22Rv1 (cell line): ENCODE data around the gene SMARCA1.

Source experiments
- ZFX ChIP-seq: fragments of 450-650 bp; IDR thresholded peaks from 2 replicates; pipeline ENCODE4 v1.6.1; 2017; ENCODE audit warnings: antibody characterized with exemption, borderline replicate concordance
- TF ChIP-seq, protein P1 (sequence below): fragments of 450-650 bp; IDR thresholded peaks from 2 replicates; pipeline ENCODE4 v1.5.1; 2017; ENCODE audit warnings: mild to moderate bottlenecking

DNA sequence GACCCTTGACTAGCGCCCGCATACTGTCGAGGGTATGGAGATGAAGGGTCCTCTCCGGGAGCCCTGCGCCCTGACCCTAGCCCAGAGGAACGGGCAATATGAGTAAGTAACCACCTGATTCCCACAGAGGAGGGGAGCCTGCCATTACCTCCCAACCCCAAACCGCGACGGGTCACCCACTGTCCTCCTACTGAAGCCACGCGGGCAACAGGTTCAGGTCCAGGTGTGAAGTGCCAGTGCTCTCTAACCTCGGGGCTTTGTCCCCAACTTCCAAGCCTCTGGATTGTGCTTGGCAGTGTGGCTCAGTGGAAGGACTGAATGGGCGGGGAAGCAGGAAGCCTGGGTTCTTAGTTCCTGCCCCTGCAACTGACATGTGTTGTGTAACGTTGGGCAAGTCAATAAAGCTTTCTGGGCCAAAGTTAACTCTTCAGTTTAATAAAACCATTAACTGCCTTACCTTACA lies 17.5 kb upstream of the SMARCA1 start:
- TF ChIP-seq, protein P1, sequence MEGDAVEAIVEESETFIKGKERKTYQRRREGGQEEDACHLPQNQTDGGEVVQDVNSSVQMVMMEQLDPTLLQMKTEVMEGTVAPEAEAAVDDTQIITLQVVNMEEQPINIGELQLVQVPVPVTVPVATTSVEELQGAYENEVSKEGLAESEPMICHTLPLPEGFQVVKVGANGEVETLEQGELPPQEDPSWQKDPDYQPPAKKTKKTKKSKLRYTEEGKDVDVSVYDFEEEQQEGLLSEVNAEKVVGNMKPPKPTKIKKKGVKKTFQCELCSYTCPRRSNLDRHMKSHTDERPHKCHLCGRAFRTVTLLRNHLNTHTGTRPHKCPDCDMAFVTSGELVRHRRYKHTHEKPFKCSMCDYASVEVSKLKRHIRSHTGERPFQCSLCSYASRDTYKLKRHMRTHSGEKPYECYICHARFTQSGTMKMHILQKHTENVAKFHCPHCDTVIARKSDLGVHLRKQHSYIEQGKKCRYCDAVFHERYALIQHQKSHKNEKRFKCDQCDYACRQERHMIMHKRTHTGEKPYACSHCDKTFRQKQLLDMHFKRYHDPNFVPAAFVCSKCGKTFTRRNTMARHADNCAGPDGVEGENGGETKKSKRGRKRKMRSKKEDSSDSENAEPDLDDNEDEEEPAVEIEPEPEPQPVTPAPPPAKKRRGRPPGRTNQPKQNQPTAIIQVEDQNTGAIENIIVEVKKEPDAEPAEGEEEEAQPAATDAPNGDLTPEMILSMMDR = no peak
- TF ChIP-seq ZFX = no peak
